ENCODE data around the gene ORC5.

DNA sequence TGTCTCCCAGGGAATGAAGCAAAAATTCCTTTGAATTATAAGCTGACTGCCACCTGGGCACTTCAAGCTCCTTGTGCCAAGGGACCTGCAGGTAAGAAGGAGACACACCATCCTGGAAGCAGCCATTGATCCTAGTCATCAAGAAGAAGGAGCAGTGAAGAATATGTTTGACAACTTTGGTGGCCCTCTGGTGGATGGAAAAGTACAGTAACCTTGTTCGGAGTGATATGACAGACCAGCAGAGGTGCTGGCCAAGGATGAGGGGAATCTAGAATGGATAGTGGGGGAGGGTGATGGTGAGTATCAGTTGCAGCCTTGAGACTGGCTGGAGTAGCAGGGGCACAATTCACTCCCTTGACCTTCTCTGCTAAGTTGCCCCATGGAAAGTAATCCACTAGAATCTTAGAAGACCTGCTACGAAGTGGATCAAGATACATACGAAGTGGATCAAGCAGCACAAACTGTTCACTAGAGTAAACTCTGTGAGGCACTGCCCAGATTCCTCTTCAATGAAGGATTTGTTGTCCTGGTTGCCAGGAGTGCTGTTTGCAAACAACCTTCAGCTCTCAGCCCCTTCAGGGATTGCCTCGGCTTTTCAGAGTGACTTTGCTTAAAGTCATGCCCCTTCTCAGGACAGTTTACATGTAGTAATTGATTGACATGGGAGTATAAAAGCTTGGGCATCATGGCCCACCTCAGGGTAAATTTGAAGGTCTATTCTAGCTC lies 44.8 kb upstream of the ORC5 start:
- no peak for TF ChIP-seq POLR2A (IDR thresholded peaks at IDR 0.05)
- TF ChIP-seq, protein P1, sequence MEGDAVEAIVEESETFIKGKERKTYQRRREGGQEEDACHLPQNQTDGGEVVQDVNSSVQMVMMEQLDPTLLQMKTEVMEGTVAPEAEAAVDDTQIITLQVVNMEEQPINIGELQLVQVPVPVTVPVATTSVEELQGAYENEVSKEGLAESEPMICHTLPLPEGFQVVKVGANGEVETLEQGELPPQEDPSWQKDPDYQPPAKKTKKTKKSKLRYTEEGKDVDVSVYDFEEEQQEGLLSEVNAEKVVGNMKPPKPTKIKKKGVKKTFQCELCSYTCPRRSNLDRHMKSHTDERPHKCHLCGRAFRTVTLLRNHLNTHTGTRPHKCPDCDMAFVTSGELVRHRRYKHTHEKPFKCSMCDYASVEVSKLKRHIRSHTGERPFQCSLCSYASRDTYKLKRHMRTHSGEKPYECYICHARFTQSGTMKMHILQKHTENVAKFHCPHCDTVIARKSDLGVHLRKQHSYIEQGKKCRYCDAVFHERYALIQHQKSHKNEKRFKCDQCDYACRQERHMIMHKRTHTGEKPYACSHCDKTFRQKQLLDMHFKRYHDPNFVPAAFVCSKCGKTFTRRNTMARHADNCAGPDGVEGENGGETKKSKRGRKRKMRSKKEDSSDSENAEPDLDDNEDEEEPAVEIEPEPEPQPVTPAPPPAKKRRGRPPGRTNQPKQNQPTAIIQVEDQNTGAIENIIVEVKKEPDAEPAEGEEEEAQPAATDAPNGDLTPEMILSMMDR (IDR thresholded peaks at IDR 0.05 in 4 of 5, conservative IDR thresholded peaks at IDR 0.05 in 1 of 5): no peak
